GM21529 (cell line): ENCODE data around the gene SENP7.
A peak's percentile ranks its signal among the peaks of the same experiment; 100 is the strongest.
"Not testable (repeated sequence)": the region's sequence is repeated elsewhere in the genome, so short reads cannot be mapped to it uniquely, and the experiment has no call there.

Source experiments
- ATAC-seq: cut with Tn5 transposase; IDR thresholded peaks from one replicate; pipeline ENCODE4 v1.9.1; 2021; ENCODE audit not compliant: unreplicated experiment

SENP7 gene, protein sequence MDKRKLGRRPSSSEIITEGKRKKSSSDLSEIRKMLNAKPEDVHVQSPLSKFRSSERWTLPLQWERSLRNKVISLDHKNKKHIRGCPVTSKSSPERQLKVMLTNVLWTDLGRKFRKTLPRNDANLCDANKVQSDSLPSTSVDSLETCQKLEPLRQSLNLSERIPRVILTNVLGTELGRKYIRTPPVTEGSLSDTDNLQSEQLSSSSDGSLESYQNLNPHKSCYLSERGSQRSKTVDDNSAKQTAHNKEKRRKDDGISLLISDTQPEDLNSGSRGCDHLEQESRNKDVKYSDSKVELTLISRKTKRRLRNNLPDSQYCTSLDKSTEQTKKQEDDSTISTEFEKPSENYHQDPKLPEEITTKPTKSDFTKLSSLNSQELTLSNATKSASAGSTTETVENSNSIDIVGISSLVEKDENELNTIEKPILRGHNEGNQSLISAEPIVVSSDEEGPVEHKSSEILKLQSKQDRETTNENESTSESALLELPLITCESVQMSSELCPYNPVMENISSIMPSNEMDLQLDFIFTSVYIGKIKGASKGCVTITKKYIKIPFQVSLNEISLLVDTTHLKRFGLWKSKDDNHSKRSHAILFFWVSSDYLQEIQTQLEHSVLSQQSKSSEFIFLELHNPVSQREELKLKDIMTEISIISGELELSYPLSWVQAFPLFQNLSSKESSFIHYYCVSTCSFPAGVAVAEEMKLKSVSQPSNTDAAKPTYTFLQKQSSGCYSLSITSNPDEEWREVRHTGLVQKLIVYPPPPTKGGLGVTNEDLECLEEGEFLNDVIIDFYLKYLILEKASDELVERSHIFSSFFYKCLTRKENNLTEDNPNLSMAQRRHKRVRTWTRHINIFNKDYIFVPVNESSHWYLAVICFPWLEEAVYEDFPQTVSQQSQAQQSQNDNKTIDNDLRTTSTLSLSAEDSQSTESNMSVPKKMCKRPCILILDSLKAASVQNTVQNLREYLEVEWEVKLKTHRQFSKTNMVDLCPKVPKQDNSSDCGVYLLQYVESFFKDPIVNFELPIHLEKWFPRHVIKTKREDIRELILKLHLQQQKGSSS

DNA sequence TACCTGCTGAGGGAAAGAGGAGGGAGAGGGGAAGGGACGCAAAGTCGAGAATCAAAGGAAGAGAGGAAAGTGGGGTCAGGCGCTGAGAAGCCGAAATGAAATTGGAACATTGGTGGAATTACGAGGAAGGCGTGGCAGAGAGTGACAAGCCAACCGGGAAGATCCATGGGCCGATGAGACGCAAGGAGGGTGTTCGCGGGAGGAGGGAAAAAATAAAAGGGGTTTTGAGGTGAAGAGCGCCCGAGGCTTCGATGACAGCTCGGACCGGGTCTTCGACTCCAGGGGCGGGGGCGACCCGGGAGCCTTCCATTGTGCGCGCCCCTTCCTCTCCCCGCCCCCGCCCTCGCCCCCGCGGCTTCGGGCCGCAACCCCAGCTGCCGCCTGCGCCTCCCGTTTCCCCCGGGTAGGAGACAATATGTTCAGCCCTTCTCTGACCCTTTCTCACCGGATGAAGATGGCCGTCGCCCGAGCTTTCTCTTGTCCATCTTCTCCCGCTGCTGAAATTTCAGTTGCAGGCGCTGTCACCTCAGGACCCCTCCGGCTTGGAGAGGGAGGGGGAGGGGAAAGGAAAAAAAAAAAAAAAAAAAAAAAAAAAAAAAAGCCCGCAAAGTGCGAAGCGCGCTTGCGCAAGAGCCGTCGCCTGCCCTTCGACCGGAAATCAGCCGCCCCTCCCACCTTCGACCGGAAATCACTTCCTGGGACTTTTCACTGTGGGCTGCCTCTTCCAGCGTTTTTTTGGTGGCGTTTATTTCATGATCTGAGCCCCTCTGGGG lies at the start of gene SENP7:
SENP7 (minus strand) TSS at position 567 of the 773 bp plus-strand sequence; CDS start at position 485, 82 bp downstream.
- ATAC-seq: peak; percentile 61

DNA sequence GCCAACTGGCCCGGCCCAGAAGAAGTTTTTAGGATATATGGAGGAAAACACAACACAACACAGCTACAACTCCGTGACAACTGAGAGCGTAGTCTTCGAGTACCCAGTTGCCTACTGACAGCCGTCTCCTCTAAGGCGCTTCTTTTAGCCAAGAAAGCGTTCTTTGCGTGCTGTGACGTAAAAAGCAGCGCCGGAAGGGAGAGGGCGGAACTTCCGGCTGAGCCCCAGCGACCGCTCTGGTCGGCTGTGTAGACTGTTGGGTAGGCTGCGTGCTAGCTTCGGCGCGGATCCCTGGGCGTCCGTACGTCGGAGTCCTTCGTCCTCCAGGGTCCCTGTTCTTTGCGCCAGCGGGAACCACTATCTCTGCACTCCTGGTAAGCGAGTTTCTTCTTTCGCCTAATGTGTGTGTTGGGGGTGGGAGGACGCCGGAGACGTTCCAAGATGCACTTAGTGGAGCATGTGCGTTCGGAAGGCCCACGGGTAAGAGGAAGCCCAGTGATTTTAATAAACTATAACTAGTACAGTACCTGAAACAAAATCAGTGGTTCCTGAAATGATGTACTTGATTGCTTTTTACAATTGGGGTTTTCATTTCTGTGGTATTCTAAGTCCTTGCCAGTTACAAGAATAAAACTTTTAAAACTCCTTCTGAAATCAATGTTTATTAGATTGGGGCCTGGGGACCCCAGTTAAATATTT lies 48.8 kb upstream of the SENP7 start, which contains the start of gene TRMT10C:
TRMT10C (plus strand) TSS at position 239 of the 699 bp plus-strand sequence. CDS start 2,914 bp downstream, outside the sequence.
- peak; percentile 100 for ATAC-seq

DNA sequence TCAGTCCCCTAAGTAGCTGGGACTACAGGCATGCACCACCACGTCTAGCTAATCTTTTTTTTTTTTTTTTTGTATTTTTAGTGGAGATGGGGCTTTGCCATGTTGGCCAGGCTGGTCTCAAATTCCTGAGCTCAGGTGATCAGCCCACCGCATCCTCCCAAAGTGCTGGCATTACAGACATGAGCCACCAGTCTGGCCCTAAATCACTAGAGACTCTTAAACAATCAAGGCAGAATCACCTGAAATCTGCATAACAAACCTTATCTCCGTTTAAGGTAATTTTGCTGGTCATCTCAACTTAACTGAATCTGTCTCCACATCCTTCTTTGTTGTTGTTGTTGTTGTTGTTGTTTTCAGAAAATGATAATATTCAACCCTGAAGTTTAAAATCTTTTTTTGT lies 43.1 kb upstream of the SENP7 start:
- no peak for ATAC-seq

DNA sequence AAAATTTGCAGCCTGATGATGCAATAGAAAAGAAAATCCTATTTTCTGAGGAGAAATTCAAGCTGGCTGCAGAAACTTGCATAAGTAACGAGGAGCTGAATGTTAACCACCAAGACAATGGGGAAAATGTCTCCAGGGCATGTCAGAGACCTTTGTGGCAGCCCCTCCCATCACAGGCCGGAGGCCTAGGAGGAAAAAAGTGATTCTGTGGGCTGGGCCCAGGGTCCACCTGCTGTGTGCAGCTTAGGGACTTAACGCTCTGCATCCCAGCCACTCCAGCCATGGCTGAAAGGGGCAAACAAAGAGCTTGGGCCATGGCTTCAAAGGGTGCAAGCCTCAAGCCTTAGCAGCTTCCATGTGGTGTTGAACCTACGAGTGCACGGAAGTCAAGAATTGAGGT lies 40.4 kb upstream of the SENP7 start:
- ATAC-seq: not testable (repeated sequence)

DNA sequence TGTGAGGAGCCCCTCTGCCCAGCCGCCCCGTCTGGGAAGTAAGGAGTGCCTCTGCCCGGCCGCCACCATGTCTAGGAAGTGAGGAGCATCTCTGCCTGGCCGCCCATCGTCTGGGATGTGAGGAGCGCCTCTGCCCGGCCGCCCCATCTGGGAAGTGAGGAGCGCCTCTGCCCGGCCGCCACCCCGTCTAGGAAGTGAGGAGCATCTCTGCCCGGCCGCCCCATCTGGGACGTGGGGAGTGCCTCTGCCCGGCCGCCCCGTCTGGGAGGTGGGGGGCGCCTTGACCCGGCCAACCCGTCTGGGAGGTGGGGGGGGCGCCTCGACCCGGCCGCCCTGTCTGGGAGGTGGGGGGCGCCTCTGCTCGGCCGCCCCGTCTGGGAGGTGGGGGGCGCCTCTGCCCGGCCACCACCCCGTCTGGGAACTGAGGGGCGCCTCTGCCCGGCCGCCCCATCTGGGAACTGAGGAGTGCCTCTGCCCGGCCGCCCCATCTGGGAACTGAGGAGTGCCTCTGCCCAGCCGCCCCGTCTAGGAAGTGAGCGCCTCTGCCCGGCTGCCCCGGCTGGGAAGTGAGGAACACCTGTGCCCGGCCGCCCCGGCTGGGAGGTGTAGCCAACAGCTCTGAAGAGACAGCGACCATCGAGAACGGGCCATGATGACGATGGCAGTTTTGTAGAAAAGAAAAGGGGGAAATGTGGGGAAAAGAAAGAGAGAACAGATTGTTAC lies 38.5 kb upstream of the SENP7 start:
- not testable (repeated sequence) for ATAC-seq

DNA sequence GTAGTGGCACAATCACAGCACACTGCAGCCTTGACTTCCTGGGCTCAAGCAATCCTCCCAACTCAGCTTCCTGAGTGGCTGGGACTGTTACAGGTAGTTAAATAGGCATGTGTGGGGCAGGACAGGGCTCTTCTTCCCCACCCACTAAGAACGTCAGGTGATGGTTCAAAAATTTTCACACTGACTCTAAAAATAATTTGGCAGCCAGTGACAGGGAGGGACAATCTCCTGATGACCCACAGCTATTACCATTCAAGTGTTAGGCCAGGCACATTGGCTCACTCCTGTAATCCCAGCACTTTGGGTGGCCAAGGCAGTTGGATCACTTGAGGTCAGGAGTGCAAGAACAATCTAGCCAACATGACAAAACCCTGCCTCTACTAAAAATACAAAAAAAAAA lies 36.5 kb upstream of the SENP7 start:
- no peak for ATAC-seq

DNA sequence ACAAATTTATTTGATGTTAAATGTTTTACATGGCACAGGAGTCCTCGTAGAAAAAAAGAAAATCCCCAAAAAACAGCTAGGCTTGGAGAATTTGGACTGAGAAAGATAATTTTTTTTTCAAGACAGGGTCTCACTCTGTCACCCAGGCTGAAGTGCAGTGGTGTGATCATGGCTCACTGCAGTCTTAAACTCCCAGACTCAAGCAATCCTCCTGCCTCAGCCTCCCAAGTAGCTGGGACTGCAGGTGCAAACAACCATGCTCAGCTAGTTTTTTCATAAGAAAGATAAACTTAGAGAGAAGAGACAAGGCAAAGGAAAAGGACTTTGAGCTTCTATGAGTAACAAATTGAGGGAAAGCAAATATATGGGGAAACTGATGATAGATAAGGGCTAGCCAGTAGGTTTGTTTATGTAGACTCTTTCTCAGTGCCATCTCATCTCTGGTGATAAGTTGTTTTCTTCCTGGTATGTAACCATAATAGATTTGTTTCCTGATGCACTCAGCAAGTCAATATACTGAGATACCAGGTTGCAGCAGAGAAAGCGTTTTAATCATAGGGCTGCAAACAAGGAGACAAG lies 35.6 kb upstream of the SENP7 start:
- no peak for ATAC-seq

DNA sequence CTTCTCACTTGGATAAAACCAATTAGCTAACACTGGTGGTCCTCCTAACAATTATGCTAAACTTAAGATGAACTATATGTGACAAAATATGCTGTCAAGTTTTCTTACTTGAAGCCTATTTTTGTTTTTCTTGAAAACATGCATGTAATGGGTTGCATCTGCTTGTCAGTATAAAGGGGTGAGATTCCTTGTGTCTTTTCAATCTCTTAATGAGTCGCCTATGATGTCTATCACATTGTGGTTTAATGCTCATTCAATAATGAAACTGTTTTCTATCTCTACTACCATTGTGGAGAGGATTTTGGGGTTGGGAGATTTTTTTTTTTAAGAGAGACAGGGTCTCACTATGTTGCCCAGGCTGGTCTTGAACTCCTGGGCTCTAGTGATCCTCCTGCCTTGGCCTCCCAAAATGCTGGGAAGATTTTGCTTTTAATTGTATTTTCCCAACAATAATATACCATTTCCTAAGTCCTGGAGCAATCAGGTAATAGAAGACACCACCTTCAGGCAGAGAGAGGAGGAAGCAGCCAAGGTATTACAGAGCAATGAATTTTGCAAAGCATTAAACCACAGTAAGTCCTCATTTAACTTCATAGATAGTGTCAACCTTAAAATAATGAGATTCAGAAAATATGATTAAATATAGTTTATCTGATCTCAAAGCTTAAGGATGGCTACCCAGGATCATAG lies 31.3 kb upstream of the SENP7 start:
- ATAC-seq: no peak

DNA sequence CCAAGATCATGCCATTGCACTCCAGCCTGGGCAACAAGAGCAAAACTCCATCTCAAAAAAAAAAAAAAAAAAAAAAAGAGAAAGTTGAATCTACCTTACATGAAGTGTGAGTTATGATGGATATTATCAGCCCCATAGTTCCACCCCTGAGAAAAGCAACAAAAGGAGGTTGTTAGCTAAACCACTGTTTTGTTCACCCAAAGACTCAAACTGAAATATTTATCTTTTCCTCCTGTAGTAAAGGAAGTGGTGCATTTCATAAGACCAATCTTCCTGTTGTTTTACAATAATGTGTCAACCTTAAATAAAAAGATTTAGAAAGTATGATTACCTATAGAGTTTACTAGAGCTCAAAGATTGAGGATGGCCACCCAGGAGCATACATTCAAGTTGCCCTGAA lies 29.9 kb upstream of the SENP7 start:
- ATAC-seq: no peak

DNA sequence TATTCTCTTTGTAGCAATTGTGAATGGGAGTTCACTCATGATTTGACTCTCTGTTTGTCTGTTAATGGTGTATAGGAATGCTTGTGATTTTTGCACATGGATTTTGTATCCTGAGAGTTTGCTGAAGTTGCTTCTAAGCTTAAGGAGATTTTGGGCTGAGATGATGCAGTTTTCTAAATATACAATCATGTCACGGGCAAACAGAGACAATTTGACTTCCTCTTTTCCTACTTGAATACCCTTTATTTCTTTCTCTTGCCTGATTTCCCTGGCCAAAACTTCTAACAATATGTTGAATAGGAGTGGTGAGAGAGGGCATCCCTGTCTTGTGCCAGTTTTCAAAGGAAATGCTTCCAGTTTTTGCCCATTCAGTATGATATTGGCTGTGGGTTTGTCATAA lies 23.9 kb upstream of the SENP7 start:
- ATAC-seq: not testable (repeated sequence)

DNA sequence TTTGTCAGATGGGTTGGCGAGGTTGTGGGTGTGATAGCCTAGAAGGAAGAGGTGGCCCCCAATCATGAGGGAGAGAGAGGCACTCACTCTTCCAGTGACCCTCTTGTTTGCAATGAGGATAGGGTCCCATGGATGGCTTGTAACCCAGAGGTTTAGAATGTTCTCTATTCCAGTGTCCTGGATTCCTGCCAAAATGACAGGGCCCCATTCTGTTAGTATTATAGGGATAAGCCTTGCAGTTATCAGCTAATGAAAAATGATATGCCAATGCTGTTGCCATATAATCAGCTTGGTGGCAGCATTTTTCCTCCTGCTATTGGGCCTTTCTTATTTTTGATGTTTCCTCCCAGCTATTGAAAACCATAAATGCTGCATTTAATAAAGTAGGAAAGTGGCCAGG lies 23.3 kb upstream of the SENP7 start:
- no peak for ATAC-seq

DNA sequence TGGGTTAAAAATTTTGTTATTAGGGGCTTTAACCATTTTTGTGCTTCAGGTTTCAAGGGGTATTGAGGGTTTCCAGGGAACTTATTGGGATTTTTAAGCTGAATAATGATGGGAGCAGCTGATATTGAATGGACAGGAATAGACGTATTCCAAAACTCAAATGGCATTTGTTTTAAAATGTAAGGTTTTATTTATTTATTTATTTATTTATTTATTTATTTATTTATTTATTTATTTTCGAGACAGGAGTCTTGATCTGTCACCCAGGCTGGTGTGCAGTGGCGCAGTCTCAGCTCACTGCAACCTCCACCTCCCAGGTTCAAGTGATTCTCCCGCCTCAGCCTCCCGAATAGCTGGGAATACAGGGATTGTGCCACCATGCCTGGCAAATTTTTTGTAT lies 22.2 kb upstream of the SENP7 start:
- no peak for ATAC-seq

DNA sequence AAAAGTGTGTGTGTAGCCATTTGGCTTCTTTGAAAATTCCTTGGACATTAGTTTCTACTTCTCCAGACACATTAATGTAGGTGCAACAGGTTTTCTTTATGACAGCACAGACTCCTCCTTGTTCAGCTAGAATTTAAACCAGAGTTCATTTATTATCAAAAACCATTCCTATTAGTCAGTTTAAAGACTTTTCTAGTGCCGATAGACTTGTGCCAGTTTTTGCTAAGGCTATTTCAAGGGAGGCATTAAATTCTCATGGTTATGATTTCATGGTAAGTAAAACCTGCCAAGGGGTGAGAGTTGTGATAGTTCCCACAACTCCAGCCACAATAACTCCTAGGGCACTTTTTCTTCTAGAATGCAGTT lies 20.6 kb upstream of the SENP7 start:
- ATAC-seq: no peak

DNA sequence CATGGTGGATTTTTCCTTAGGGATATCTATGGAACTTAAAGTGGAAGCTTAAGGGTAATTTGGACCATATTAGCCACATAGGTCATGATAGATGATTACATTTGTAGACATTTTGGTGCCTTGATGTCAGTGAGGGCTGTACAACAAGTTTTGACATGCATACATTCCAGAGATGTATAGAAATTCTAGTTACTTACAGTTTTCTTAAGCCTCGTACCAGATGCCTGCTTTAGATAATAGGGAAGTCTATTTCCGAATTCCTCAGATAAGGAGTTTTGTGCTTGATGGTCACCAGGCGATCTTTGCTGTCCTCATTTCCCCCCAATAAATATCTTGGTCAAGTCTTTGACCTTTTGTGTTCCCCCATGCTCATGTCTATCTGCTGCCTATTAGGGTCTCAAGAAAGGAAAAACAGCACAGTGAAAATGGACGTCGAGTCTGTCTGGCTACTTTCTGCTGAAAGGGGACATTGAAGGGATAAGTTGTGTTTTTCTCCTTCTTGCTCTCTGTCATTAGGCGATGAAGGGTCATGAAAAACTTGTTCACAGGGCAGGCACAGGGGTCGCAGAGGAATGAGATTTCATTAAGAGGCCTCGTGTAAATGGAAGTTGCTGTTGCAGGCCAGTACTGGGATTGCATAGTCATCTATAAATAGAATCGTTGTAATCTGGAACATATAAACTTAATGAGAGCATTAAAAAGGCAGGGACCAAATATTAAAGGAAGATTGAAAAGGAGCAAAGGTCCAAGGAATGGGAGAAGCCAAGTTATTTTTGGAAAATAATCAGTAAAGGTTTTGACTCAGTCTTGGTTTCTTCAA lies 20.0 kb upstream of the SENP7 start:
- no peak for ATAC-seq

DNA sequence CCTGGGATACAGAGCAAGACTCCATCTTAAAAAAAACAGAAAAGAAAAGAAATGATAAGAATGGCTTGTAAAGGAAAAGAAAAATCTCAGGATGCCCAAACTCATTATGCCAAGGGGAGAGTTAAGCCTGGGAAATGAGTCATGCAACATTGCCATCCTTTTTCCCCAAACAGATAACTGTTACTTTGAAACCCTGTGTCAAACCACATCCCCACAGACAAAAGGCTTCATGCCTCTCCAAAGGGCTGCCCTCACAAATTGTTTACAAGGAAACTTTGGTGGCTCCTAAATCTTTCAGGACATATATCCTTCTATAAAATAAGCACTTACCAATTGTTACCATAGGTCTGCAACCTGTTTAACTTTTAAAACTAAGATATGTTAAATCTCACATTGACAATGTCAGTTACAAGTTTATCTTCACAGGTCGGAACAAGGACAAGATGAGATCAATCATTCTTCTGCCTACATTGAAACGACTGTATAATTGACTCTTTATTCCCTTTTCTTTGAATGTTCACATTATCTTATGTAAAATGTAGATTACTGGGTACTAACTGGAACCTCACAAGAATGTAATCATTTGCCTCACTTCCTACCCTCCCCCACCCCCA lies 18.6 kb upstream of the SENP7 start:
- ATAC-seq: no peak

DNA sequence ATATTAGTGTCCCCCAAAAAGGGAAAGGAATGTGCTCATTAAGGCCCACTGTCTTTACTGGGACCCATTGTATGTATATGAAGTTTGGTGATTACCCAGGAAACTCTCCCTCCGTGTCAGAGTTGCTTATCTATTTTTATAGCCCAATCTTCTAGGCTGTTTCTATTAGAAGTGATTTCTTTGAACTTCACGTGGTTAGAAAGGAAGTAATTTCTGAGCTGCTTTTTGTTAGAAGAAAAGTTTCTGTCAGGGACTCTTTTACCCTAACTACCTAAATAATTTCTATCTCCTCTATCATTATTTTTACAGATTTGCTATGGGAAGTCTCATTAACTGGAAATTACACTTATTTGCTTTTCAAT lies 17.7 kb upstream of the SENP7 start:
- no peak for ATAC-seq
